CD14-positive monocyte (primary cell): ENCODE measurements around the gene INSIG2. TPM values are rescaled to one million over a fixed set of nuclear protein-coding genes. Genes with fewer than 3 reads are reported as not detected.

Source experiments
- DNase-seq, 3 donors: peaks; one replicate each; pipeline ENCODE4 v3.0.0-alpha.2; 2011 to 2022
- H2AFZ ChIP-seq: 2 replicates; pipeline ENCODE4 v1.6.0; 2012; ENCODE audit warnings: mild to moderate bottlenecking, low read depth, low read length, inconsistent platforms; ENCODE audit not compliant: insufficient read depth, poor library complexity, severe bottlenecking
- H3K27ac ChIP-seq, 2 donors: 1 replicate in 1 of 2; 2 replicates in 1 of 2; pipeline ENCODE4 v1.5.1; 2012 to 2013; ENCODE audit warnings: low read length in 2 of 2, control low read depth in 1 of 2, inconsistent platforms in 1 of 2, low read depth in 1 of 2, mild to moderate bottlenecking in 1 of 2
- H3K27me3 ChIP-seq, 2 donors: one replicate each; pipeline versions ENCODE4 v1.6.0 to v1.6.1; 2011 to 2013; ENCODE audit warnings: low read length in 2 of 2; ENCODE audit not compliant: control insufficient read depth in 2 of 2, insufficient read depth in 2 of 2
- H3K36me3 ChIP-seq, 2 donors: replicated peaks in 1 of 2; 1 replicate in 1 of 2; 2 replicates in 1 of 2; pipeline versions ENCODE4 v1.5.1 to v1.6.1; 2012 to 2013; ENCODE audit warnings: low read length in 2 of 2, control low read depth in 1 of 2, inconsistent platforms in 1 of 2, mild to moderate bottlenecking in 1 of 2; ENCODE audit not compliant: insufficient read depth in 2 of 2, control insufficient read depth in 1 of 2
- H3K4me1 ChIP-seq, 2 donors: 1 replicate in 1 of 2; 2 replicates in 1 of 2; pipeline versions ENCODE4 v1.5.1 to v1.6.1; 2012 to 2013; ENCODE audit warnings: low read length in 2 of 2, control low read depth in 1 of 2, inconsistent platforms in 1 of 2, mild to moderate bottlenecking in 1 of 2, moderate library complexity in 1 of 2; ENCODE audit not compliant: insufficient read depth in 2 of 2, control insufficient read depth in 1 of 2
- H3K4me2 ChIP-seq: replicated peaks from 2 replicates; pipeline ENCODE3; 2012; ENCODE audit warnings: low read length, moderate library complexity, mild to moderate bottlenecking; ENCODE audit not compliant: poor library complexity, severe bottlenecking; ENCODE audit errors: extremely low read depth
- H3K4me3 ChIP-seq, 3 experiments: fragments of 200-600 bp in 1 of 3; sonication (generic) in 1 of 3; replicated peaks in 1 of 3; 1 replicate in 2 of 3; 2 replicates in 1 of 3; pipeline ENCODE4 v1.5.1; 2011 to 2013; ENCODE audit warnings: low read length in 3 of 3, mild to moderate bottlenecking in 3 of 3, control low read depth in 2 of 3, low read depth in 2 of 3, inconsistent platforms in 1 of 3, moderate library complexity in 1 of 3
- H3K79me2 ChIP-seq: 2 replicates; pipeline ENCODE4 v1.6.0; 2012; ENCODE audit warnings: mild to moderate bottlenecking, control low read depth, inconsistent platforms, low read length, moderate library complexity; ENCODE audit not compliant: insufficient read depth
- H3K9ac ChIP-seq: 2 replicates; pipeline ENCODE4 v1.6.0; 2017; ENCODE audit warnings: low read length, mild to moderate bottlenecking; ENCODE audit not compliant: insufficient read depth, poor library complexity, severe bottlenecking
- H3K9me3 ChIP-seq, 2 donors: replicated peaks in 1 of 2; 1 replicate in 1 of 2; 2 replicates in 1 of 2; pipeline versions ENCODE4 v1.5.1 to v1.6.1; 2012 to 2013; ENCODE audit warnings: low read length in 2 of 2, control low read depth in 1 of 2; ENCODE audit not compliant: control insufficient read depth in 1 of 2, insufficient read depth in 1 of 2
- H4K20me1 ChIP-seq: 2 replicates; pipeline ENCODE4 v1.6.0; 2012; ENCODE audit warnings: mild to moderate bottlenecking, low read length, control low read depth, moderate library complexity; ENCODE audit not compliant: insufficient read depth
- H3K27ac Mint-ChIP-seq, 7 donors: one replicate each; pipeline ENCODE4 v1.8.0; 2020; ENCODE audit warnings: mild to moderate bottlenecking in 7 of 7, mixed read lengths in 7 of 7, moderate library complexity in 6 of 7, inconsistent platforms in 2 of 7
- H3K27me3 Mint-ChIP-seq, 3 donors: one replicate each; pipeline ENCODE4 v1.8.0; 2021 to 2022; ENCODE audit warnings: low read depth in 3 of 3, mild to moderate bottlenecking in 3 of 3, mixed read lengths in 3 of 3, moderate library complexity in 3 of 3, inconsistent platforms in 1 of 3
- H3K36me3 Mint-ChIP-seq, 2 donors: one replicate each; pipeline ENCODE4 v1.8.0; 2020; ENCODE audit warnings: mixed read lengths in 2 of 2, inconsistent platforms in 1 of 2, mild to moderate bottlenecking in 1 of 2
- H3K4me1 Mint-ChIP-seq: one replicate; pipeline ENCODE4 v1.8.0; 2020; ENCODE audit warnings: mild to moderate bottlenecking, mixed read lengths
- H3K4me3 Mint-ChIP-seq, 2 donors: one replicate each; pipeline ENCODE4 v1.8.0; 2020; ENCODE audit warnings: mild to moderate bottlenecking in 2 of 2, mixed read lengths in 2 of 2, moderate library complexity in 1 of 2
- H3K9me3 Mint-ChIP-seq, 7 donors: one replicate each; pipeline ENCODE4 v1.8.0; 2020 to 2022; ENCODE audit warnings: mixed read lengths in 7 of 7, mild to moderate bottlenecking in 6 of 7, moderate library complexity in 6 of 7, inconsistent platforms in 2 of 7
- WGBS: methylation state at CpG from one replicate; pipeline ENCODE4 v1.1.5; 2013; ENCODE audit warnings: missing lambda C conversion rate; ENCODE audit not compliant: insufficient coverage; 5-methylcytosine and 5-hydroxymethylcytosine counted together
- intact Hi-C, 2 donors: fragments of 100-400 bp; cut with micrococcal nuclease; formaldehyde crosslinking; loops; one replicate each; pipeline versions ENCODE4 v1.15.0 to v1.15.1; 2023
- polyA plus RNA-seq, 3 donors: library from polyadenylated mRNA; depleted of rRNA in 1 of 3; unstranded in 2 of 3; stranded (reverse) in 1 of 3; fragments of 300-500 nt in 2 of 3; fragments of >200 nt in 1 of 3; fragmentation: Illumina TruSeq in 2 of 3; gene quantifications; 1 replicate in 2 of 3; 2 replicates in 1 of 3; pipeline ENCODE4 v1.2.3, GENCODE V29; 2012 to 2021
- TF ChIP-seq, protein P1 (sequence below): fragments of 200-600 bp; IDR thresholded peaks from one replicate; pipeline ENCODE4 v1.8.0; 2022; ENCODE audit warnings: antibody characterized with exemption, mild to moderate bottlenecking

The INSIG2 gene
- polyA plus RNA-seq, 3 donors: 13.6 to 17.2 (median 14.8) TPM

DNA sequence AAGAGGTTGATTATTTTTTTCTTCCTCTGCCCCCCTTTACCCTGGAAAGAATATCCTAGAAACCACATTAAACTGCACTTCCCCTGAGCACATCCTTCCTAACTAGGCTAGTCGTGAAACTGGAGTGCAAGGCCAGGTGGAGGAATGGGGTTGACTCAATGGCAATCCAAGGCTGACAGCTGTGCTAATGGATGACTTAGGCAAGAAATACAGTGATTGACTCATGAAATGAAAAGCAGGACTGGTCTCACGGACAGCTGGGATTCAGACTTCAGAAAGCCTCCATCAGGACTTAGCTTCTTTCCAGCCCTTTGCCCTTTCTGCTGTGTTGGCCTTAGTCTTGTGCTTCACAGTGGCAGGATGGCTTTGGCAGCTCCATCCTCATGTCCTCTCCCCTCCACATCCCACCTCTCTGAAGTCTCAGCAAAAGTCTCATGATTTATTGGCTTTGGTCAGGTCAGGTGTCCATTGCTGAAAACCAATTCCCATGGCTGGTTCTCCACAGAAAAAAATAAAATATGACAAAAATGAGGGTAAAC lies 33.8 kb downstream of the INSIG2 start:
- Histone ChIP-seq H3K9ac (no peak overlapping the region), H4K20me1 (no peaks in the 10 kb centered on the region), H3K4me1 (peaks cover 49 to 50% of the 10 kb centered on the region in 2 donors), H3K4me2 (peak overlapping the region; percentile 34), H3K36me3 (no peaks in the 10 kb centered on the region), H3K27ac (peak overlapping the region; percentile 20 to 73), H3K79me2 (no peaks in the 10 kb centered on the region), H3K27me3 (no peaks in the 10 kb centered on the region), H2AFZ (no peak overlapping the region), H3K4me3 (peak overlapping the region in 1 of 3 experiments; percentile 19), H3K9me3 (no peaks in the 10 kb centered on the region)
- no peaks in the 10 kb centered on the region for H3K9me3 Mint-ChIP-seq
- WGBS: 33% methylated on average over 2 of the region's 2 CpGs
- H3K27me3 Mint-ChIP-seq: no peaks in the 10 kb centered on the region
- TF ChIP-seq, protein P1, sequence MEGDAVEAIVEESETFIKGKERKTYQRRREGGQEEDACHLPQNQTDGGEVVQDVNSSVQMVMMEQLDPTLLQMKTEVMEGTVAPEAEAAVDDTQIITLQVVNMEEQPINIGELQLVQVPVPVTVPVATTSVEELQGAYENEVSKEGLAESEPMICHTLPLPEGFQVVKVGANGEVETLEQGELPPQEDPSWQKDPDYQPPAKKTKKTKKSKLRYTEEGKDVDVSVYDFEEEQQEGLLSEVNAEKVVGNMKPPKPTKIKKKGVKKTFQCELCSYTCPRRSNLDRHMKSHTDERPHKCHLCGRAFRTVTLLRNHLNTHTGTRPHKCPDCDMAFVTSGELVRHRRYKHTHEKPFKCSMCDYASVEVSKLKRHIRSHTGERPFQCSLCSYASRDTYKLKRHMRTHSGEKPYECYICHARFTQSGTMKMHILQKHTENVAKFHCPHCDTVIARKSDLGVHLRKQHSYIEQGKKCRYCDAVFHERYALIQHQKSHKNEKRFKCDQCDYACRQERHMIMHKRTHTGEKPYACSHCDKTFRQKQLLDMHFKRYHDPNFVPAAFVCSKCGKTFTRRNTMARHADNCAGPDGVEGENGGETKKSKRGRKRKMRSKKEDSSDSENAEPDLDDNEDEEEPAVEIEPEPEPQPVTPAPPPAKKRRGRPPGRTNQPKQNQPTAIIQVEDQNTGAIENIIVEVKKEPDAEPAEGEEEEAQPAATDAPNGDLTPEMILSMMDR: no peak
- peaks cover 0 to 4% of the 10 kb centered on the region in 2 donors for H3K36me3 Mint-ChIP-seq
- peak overlapping the region; percentile 46 to 87 (median 82) for H3K27ac Mint-ChIP-seq
- no peak overlapping the region for H3K4me3 Mint-ChIP-seq
- intact Hi-C loops: loop anchor here in 1 of 2 donors (10.0 kb wide), 1 partner anchor 53 kb away; no protein-coding TSS in a partner anchor
- H3K4me1 Mint-ChIP-seq: peaks cover 61% of the 10 kb centered on the region
- DNase-seq: peak in 1 of 3 donors; percentile 18

DNA sequence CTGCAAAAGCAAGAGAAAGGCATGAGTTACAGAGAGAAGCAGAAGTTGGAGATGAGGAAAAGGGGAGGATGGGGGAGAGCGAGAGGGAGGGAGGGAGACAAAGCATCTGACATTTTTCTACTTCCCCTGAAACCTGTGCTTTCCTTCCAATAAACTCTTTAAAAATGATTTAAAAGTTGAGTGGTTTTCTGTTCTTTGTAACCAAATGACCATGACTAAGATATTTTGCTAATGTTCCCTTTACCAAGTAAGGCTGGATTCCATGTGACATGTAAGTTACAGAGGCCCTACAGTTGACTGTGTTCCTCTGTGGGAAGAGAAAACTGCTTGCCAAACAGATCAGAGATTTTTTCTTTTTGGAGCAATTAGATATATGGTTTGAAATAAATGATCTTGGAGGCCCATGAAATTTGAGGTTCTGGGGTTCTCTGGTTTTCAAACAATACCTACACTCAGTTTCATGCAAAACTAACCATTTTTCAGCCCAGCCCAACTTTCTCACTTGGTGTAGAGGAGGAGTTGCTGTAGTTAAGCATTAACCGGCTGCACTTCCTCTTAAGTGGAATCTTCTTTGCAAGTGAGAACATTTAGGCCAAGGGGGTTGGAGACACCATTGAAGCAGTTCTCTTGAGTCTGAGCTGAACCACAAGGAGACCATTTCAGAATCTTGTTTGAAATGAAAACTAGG lies 34.5 kb downstream of the INSIG2 start:
- H3K9me3 ChIP-seq: no peaks in the 10 kb centered on the region
- H3K79me2 ChIP-seq: no peaks in the 10 kb centered on the region
- peak; percentile 12 to 25 (median 24) for DNase-seq
- no peaks in the 10 kb centered on the region for H3K9me3 Mint-ChIP-seq
- H3K36me3 Mint-ChIP-seq: no peaks in the 10 kb centered on the region
- H3K27me3 Mint-ChIP-seq: no peaks in the 10 kb centered on the region
- peak overlapping the region; percentile 34 for H3K4me2 ChIP-seq
- WGBS: no CpG with 5 or more reads among the region's 2 CpGs
- no peak overlapping the region for H3K4me3 Mint-ChIP-seq
- TF ChIP-seq, protein P1: no peak
- H3K4me1 ChIP-seq: peaks cover 50 to 51% of the 10 kb centered on the region in 2 donors
- no peaks in the 10 kb centered on the region for H4K20me1 ChIP-seq
- no peak overlapping the region for H2AFZ ChIP-seq
- no peaks in the 10 kb centered on the region for H3K27me3 ChIP-seq
- intact Hi-C loops: loop anchor here in 1 of 2 donors (10.0 kb wide), 1 partner anchor 52 kb away; no protein-coding TSS in a partner anchor
- peak overlapping the region in 1 of 2 donors; percentile 73 for H3K27ac ChIP-seq
- no peaks in the 10 kb centered on the region for H3K36me3 ChIP-seq
- peak overlapping the region; percentile 40 to 87 (median 82) for H3K27ac Mint-ChIP-seq
- H3K9ac ChIP-seq: no peak overlapping the region
- H3K4me3 ChIP-seq: peak overlapping the region in 1 of 3 experiments; percentile 19
- peaks cover 65% of the 10 kb centered on the region for H3K4me1 Mint-ChIP-seq
